NB4 (cell line): Measurements from ENCODE around the gene SLC22A23.

Source experiments
- DNase-seq: peaks from one replicate; pipeline ENCODE4 v3.0.0; 2010; ENCODE audit warnings: low read depth
- H3K4me3 ChIP-seq: one replicate; pipeline ENCODE4 v1.5.1; 2011; ENCODE audit warnings: mild to moderate bottlenecking, low read depth, low read length, moderate library complexity
- MAX ChIP-seq: IDR thresholded peaks from 2 replicates; pipeline ENCODE4 v1.6.1; 2011; ENCODE audit warnings: low read depth, low read length
- MYC ChIP-seq: IDR thresholded peaks from 2 replicates; pipeline ENCODE4 v1.6.1; 2011; ENCODE audit warnings: low read depth, low read length
- POLR2A ChIP-seq: IDR thresholded peaks from 2 replicates; pipeline ENCODE4 v1.6.1; 2011; ENCODE audit warnings: mild to moderate bottlenecking; ENCODE audit not compliant: insufficient read length; ENCODE audit errors: extremely low read depth
- TF ChIP-seq, protein P1 (sequence below): IDR thresholded peaks from one replicate; pipeline ENCODE4 v1.5.1; 2012; ENCODE audit warnings: low read depth, low read length

Gene SLC22A23

DNA sequence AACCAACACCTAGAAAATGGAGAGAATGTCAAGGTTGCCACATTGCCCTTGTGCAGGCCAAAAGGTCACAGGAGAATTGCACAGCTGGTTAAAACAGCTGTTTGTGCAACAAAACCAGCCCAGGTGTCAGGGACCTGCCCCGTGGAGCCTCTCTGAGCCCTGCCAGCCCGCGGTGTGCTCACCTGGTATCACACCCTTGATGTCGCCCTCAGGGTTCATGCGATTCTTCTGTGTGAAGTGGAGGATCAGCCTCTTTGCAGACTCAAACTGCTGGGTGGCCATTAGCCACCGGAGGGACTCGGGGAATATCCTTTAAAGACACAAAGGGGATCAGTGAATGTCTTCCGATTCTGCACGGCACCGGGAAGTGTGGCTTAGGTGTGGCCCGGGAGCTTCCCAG, 158.9 kb downstream of the SLC22A23 start:
- H3K4me3 ChIP-seq, result no peak overlapping the region
- DNase-seq, result no peak
- TF ChIP-seq MAX (no peak), MYC (no peak), POLR2A (no peak)
- TF ChIP-seq, protein P1, sequence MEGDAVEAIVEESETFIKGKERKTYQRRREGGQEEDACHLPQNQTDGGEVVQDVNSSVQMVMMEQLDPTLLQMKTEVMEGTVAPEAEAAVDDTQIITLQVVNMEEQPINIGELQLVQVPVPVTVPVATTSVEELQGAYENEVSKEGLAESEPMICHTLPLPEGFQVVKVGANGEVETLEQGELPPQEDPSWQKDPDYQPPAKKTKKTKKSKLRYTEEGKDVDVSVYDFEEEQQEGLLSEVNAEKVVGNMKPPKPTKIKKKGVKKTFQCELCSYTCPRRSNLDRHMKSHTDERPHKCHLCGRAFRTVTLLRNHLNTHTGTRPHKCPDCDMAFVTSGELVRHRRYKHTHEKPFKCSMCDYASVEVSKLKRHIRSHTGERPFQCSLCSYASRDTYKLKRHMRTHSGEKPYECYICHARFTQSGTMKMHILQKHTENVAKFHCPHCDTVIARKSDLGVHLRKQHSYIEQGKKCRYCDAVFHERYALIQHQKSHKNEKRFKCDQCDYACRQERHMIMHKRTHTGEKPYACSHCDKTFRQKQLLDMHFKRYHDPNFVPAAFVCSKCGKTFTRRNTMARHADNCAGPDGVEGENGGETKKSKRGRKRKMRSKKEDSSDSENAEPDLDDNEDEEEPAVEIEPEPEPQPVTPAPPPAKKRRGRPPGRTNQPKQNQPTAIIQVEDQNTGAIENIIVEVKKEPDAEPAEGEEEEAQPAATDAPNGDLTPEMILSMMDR, result no peak

GRCh38 chr6:3297006-3297405, 159.8 kb downstream of the SLC22A23 start:
- TF ChIP-seq MAX (peak; percentile 9; the same call in 1 of the 2 replicates), POLR2A (no peak)
- no peak for DNase-seq
- no peak overlapping the region for H3K4me3 ChIP-seq

- TF ChIP-seq MAX (no peak), MYC (no peak), POLR2A (no peak)
- TF ChIP-seq, protein P1, result no peak
- DNase-seq, result no peak
- no peak overlapping the region for H3K4me3 ChIP-seq
Measured at GRCh38 chr6:3296537-3296936, 160.3 kb downstream of the SLC22A23 start.

DNA sequence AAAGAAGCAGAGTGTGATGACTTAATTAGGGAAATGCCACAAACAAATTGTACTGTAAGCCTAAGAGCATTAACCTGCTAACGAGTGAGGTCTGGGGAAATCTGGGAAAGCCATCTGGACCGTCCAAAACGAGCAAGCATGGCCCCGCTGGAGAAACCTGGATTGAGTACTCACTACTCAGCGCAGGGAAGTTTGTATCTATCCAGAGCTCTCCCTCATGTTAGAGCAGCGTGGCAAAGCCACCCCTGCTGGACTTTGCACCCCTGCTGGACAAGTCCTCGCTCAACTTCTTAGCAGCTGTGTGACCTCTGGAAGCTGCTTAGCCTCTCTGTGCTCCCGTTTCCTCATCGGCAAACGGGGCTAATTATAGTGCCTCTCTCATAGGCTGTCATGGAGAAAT, 160.8 kb downstream of the SLC22A23 start:
- TF ChIP-seq MAX (no peak), POLR2A (no peak), MYC (no peak)
- TF ChIP-seq, protein P1, result no peak
- no peak for DNase-seq
- no peak overlapping the region for H3K4me3 ChIP-seq

- no peak overlapping the region for H3K4me3 ChIP-seq
- DNase-seq, result peak; percentile 32
- no peak for TF ChIP-seq POLR2A
- TF ChIP-seq, protein P1, result peak; percentile 43
Measured at GRCh38 chr6:3294921-3295871, 161.7 kb downstream of the SLC22A23 start.

DNA sequence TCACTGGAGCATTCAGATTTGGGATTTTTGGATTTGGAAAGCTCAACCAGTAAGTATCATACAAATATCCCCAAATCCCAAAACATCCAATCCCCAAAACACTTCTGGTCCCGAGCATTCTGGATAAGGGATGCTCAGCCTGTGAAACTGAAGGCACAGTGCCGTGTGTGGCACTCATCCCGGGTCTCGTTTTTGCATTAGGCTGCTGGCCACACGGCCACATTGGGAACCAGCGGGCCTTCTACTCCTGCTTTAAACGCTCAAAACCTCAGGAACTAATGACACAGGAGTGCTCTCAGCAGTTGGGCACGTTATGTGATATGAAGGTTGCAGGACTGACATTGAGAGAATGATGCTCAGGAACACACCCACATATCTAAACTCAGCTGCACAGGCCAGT, 162.5 kb downstream of the SLC22A23 start:
- DNase-seq, result no peak
- H3K4me3 ChIP-seq, result no peak overlapping the region
- TF ChIP-seq, protein P1, result no peak
- no peak for TF ChIP-seq POLR2A
- no peak for TF ChIP-seq MAX
- TF ChIP-seq MYC, result no peak
